Thyroid gland (tissue), 4 donors: Measurements from ENCODE around the gene FBXO24. TPM values are rescaled to one million over a fixed set of nuclear protein-coding genes. Genes with fewer than 3 reads are reported as not detected.

Experiments used
- DNase-seq, 2 donors: peaks; one replicate each; pipeline ENCODE4 v3.0.0-alpha.2; 2019
- H3K27ac ChIP-seq, 3 donors: fragments of 200-600 bp; sonication (generic); 1 replicate in 2 of 3; 2 replicates in 1 of 3; pipeline ENCODE4 v1.5.1; 2016 to 2019; ENCODE audit warnings: mild to moderate bottlenecking in 1 of 3, moderate library complexity in 1 of 3
- H3K27me3 ChIP-seq: fragments of 200-600 bp; sonication (generic); one replicate; pipeline ENCODE4 v1.5.1; 2019
- H3K36me3 ChIP-seq, 2 donors: fragments of 200-600 bp; sonication (generic); one replicate each; pipeline ENCODE4 v1.5.1; 2016 to 2019
- H3K4me1 ChIP-seq, 2 donors: fragments of 200-600 bp; sonication (generic); one replicate each; pipeline ENCODE4 v1.5.1; 2017 to 2019
- H3K4me3 ChIP-seq, 3 donors: fragments of 200-600 bp; sonication (generic); replicated peaks in 1 of 3; 1 replicate in 2 of 3; 2 replicates in 1 of 3; pipeline ENCODE4 v1.5.1; 2016; ENCODE audit warnings: mild to moderate bottlenecking in 1 of 3
- H3K9me3 ChIP-seq: fragments of 200-600 bp; sonication (generic); one replicate; pipeline ENCODE4 v1.5.1; 2017
- POLR2A ChIP-seq, 2 donors: fragments of 450-650 bp; IDR thresholded peaks; one replicate each; pipeline ENCODE4 v1.6.1; 2017; ENCODE audit warnings: antibody characterized with exemption in 2 of 2, mild to moderate bottlenecking in 2 of 2, moderate library complexity in 1 of 2
- WGBS, 2 donors: methylation state at CpG; one replicate each; pipeline ENCODE4 v1.1.5; 2017; 5-methylcytosine and 5-hydroxymethylcytosine counted together
- intact Hi-C: fragments of 100-400 bp; cut with DNase I; formaldehyde crosslinking; loops from one replicate; pipeline ENCODE4 v1.15.1; 2023
- total RNA-seq, 4 donors: library from RNA; depleted of rRNA; stranded (reverse); fragments of >200 nt; gene quantifications; one replicate each; pipeline ENCODE4 v1.2.3, GENCODE V29; 2016
- TF ChIP-seq, protein P1 (sequence below), 6 experiments: fragments of 200-600 bp in 3 of 6; fragments of 450-650 bp in 3 of 6; sonication (generic) in 3 of 6; IDR thresholded peaks; one replicate each; pipeline ENCODE4 v1.5.1; 2016 to 2019; ENCODE audit warnings: antibody characterized with exemption in 6 of 6, mild to moderate bottlenecking in 2 of 6, inconsistent platforms in 1 of 6, moderate library complexity in 1 of 6

The FBXO24 gene
- total RNA-seq, 4 donors from 2014 or later: 0.13 to 0.88 (median 0.50) TPM

DNA sequence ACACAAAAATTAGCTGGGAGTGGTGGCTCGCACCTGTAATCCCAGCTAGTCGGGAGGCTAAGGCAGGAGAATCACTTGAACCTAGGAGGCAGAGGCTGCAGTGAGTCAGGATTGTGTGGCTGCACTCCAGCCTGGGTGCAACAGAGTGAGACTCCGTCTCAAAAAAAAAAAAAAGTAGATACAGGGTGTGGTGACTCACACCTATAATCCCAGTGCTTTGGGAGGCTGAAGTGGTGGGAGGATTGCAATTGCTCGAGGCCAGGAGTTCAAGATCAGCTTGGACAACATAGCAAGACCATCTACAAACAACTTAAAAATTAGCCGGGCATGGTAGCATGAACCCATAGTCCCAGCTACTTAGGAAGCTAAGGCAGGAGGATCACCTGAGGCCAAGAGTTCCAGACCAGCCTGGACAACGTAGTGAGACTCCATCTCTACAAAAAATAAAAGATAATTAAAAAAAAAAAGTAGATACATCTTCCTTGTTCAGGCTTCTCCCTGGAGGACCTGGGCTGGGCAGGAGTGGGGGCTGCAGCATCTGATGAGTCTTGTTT, 28.3 kb downstream of the FBXO24 start:
- 86 to 88% methylated on average over 6 of the region's 6 CpGs for WGBS, 2 donors
- Histone ChIP-seq H3K9me3 (no peaks in the 10 kb centered on the region), H3K36me3 (no peaks in the 10 kb centered on the region), H3K27ac (no peak overlapping the region), H3K4me1 (peaks cover 8 to 12% of the 10 kb centered on the region in 2 donors), H3K4me3 (no peak overlapping the region), H3K27me3 (no peaks in the 10 kb centered on the region)
- intact Hi-C loops: no loop called here
- no peak for DNase-seq
- TF ChIP-seq, protein P1, sequence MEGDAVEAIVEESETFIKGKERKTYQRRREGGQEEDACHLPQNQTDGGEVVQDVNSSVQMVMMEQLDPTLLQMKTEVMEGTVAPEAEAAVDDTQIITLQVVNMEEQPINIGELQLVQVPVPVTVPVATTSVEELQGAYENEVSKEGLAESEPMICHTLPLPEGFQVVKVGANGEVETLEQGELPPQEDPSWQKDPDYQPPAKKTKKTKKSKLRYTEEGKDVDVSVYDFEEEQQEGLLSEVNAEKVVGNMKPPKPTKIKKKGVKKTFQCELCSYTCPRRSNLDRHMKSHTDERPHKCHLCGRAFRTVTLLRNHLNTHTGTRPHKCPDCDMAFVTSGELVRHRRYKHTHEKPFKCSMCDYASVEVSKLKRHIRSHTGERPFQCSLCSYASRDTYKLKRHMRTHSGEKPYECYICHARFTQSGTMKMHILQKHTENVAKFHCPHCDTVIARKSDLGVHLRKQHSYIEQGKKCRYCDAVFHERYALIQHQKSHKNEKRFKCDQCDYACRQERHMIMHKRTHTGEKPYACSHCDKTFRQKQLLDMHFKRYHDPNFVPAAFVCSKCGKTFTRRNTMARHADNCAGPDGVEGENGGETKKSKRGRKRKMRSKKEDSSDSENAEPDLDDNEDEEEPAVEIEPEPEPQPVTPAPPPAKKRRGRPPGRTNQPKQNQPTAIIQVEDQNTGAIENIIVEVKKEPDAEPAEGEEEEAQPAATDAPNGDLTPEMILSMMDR (IDR thresholded peaks at IDR 0.05): no peak
- TF ChIP-seq POLR2A (IDR thresholded peaks at IDR 0.05): no peak

DNA sequence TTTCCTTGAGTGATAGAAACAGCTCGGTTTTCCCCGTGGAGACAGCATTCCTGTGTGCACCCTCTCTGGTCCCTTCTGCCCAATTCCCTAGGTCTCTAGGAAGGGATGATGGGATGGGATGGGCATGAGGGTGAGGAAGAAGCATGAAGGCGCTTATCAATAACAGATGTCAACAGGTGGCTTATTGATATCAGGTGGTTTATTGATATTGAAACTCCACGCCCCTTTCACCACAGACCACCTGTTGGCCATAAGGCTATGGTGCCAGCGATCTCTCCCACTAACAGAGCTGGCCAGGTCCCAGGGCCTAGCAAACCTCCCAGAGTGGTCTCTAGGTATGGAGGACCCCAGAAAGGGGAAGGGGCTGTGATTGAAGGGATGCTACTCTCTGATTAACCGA, 34.1 kb downstream of the FBXO24 start:
- Histone ChIP-seq H3K27ac (no peak overlapping the region), H3K27me3 (no peaks in the 10 kb centered on the region), H3K9me3 (no peaks in the 10 kb centered on the region), H3K36me3 (no peaks in the 10 kb centered on the region), H3K4me3 (no peak overlapping the region), H3K4me1 (no peaks in the 10 kb centered on the region)
- intact Hi-C loops: no loop called here
- DNase-seq: no peak
- TF ChIP-seq POLR2A (IDR thresholded peaks at IDR 0.05): no peak
- TF ChIP-seq, protein P1 (IDR thresholded peaks at IDR 0.05): no peak
- 94 to 98% methylated on average over 6 of the region's 6 CpGs for WGBS, 2 donors

DNA sequence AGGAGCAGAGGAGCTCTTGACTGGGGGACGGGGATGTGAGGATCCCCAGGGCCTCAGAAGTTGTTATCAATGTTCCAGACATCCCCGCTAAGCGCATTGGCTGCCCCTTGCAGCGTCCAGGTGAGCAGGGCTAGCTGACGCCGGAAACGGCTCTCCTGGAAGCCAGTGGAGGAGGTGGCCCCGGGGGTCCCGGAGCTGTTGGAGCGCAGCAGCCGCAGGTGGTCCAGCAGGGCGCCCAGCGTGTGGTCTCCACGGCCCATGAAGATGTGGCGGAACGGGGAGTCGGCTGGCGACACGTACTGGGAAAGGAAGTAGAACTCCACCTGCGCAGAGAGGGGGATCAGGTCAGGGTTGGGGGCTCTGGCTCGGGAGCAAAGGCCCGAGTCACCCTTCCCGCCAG, 34.7 kb downstream of the FBXO24 start:
- Histone ChIP-seq H3K27me3 (no peaks in the 10 kb centered on the region), H3K4me3 (no peak overlapping the region), H3K4me1 (no peaks in the 10 kb centered on the region), H3K36me3 (no peaks in the 10 kb centered on the region), H3K9me3 (no peaks in the 10 kb centered on the region), H3K27ac (no peak overlapping the region)
- whole genome bisulfite sequencing, 2 donors: 89 to 91% methylated on average over 23 of the region's 23 CpGs
- intact Hi-C loops: no loop called here
- no peak for TF ChIP-seq POLR2A (IDR thresholded peaks at IDR 0.05)
- no peak for DNase-seq

DNA sequence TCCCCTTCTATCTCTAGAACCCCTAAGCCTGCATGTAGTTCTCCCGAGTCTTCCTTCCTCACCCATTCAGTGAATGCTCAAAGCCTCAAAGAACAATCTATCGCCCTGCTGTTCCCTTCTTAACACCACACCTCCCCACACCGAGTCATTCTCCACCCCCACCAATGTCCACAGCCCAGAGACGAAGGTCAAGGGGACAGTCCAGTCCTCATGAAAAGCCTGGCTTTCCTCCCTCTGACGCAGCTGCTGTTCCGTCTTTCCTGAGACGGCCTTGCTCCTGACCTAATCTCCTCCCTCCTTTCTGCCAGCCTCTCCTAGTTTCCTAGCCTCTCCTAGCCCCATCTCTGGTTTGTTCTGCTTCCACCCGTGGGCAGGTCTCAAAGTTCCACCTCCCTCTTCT, 35.4 kb downstream of the FBXO24 start:
- Histone ChIP-seq H3K27ac (no peak overlapping the region), H3K4me1 (peaks cover 0 to 4% of the 10 kb centered on the region in 2 donors), H3K4me3 (no peak overlapping the region), H3K36me3 (no peaks in the 10 kb centered on the region), H3K9me3 (no peaks in the 10 kb centered on the region), H3K27me3 (no peaks in the 10 kb centered on the region)
- intact Hi-C loops: no loop called here
- DNase-seq: no peak
- 83 to 88% methylated on average over 8 of the region's 8 CpGs for WGBS, 2 donors
- TF ChIP-seq POLR2A (IDR thresholded peaks at IDR 0.05): no peak
- TF ChIP-seq, protein P1 (IDR thresholded peaks at IDR 0.05): no peak

DNA sequence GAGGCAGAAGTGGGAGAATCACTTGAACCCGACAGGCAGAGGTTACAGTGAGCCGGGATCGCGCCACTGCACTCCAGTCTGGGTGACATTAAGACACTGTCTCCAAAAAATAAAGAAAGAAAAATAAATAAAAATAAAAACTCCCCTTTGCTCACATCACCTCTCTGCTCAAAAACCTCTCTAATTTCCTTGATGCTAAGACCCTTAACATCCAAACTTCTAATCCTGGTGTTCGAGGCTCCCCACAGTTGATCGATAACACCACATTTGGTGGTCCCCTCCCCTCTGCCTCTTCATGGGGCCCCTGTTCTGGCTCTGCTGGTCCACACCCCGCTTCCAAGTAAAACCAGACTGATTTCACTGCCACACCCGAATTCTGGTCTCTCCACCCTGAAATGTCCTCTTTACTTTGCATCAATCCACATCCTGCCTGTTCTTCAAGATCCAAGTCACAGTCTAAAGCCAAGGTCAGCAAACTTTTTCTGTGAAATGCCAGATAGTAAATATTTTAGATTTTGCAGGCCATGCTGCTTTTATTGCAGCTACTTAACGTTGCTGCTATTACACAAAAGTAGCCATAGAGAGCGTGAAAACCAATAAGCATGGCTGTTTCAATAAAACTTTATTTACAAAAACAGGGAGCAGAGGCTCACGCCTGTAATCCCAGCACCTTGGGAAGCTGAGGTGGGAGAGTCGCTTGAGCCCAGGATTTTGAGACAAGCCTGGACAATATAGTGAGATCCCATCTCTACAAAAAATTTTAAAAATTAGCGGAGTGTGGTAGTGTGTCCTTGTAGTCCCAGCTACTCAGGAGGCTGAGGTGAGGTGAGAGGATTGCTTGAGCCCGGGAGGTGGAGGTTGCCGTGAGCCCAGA, 38.1 kb downstream of the FBXO24 start:
- WGBS, 2 donors: 87% methylated on average over 15 of the region's 15 CpGs
- intact Hi-C loops: no loop called here

More for the DNA sequence above, 38.1 kb downstream of the FBXO24 start:
- no peak for DNase-seq
- no peaks in the 10 kb centered on the region for H3K36me3 ChIP-seq
- no peak overlapping the region for H3K4me3 ChIP-seq
- no peaks in the 10 kb centered on the region for H3K27me3 ChIP-seq
- TF ChIP-seq, protein P1 (IDR thresholded peaks at IDR 0.05): no peak
- TF ChIP-seq POLR2A (IDR thresholded peaks at IDR 0.05): no peak
- no peak overlapping the region for H3K27ac ChIP-seq
- peaks cover 0 to 9% of the 10 kb centered on the region in 2 donors for H3K4me1 ChIP-seq
- H3K9me3 ChIP-seq: no peaks in the 10 kb centered on the region
